ENCODE measurements around the gene KRTAP20-1. TPM values are rescaled to one million over a fixed set of nuclear protein-coding genes. Genes with fewer than 3 reads are reported as not detected.

KRTAP20-1 gene
- total RNA-seq = not detected

GRCh38 chr21:30616125-30616524 is at the start of gene KRTAP20-1:
TSS of gene KRTAP20-1 (plus strand) at chr21:30616425. CDS start at chr21:30616455, 30 bp downstream.

GRCh38 chr21:30590297-30590696 is 25.9 kb upstream of the KRTAP20-1 start, which contains the start of gene KRTAP22-2:
TSS of gene KRTAP22-2 (minus strand) at chr21:30590397.

GRCh38 chr21:30592140-30592539 is 24.1 kb upstream of the KRTAP20-1 start, which contains the start of gene KRTAP6-3:
TSS of gene KRTAP6-3 (plus strand) at chr21:30592440. CDS start at chr21:30592446, 6 bp downstream.

GRCh38 chr21:30598802-30599201 is 17.4 kb upstream of the KRTAP20-1 start, which contains the start of gene KRTAP6-2:
TSS of gene KRTAP6-2 (minus strand) at chr21:30598902. CDS start at chr21:30598874, 28 bp downstream.

GRCh38 chr21:30600787-30601186 is 15.4 kb upstream of the KRTAP20-1 start, which contains the start of gene KRTAP22-1:
TSS of gene KRTAP22-1 (plus strand) at chr21:30601087.

GRCh38 chr21:30613836-30614235 is 2.4 kb upstream of the KRTAP20-1 start, which contains the start of gene KRTAP6-1:
TSS of gene KRTAP6-1 (minus strand) at chr21:30613930. CDS start at chr21:30613904, 26 bp downstream.

GRCh38 chr21:30620522-30620921 is 4.3 kb downstream of the KRTAP20-1 start, which contains the start of gene KRTAP20-4:
TSS of gene KRTAP20-4 (plus strand) at chr21:30620627.

GRCh38 chr21:30634906-30635305 is 18.7 kb downstream of the KRTAP20-1 start, which contains the start of gene KRTAP20-2:
TSS of gene KRTAP20-2 (plus strand) at chr21:30635206. CDS start at chr21:30635264, 58 bp downstream.

GRCh38 chr21:30642564-30642963 is 26.3 kb downstream of the KRTAP20-1 start, which contains the start of gene KRTAP20-3:
TSS of gene KRTAP20-3 (plus strand) at chr21:30642864.

Other genes with a start within 250 kb of the KRTAP20-1 start
- not detected for gene KRTAP13-2, start 244.2 kb upstream of the KRTAP20-1 start, total RNA-seq
- not detected for gene KRTAP13-1, start 220.4 kb upstream of the KRTAP20-1 start, total RNA-seq
- not detected for gene KRTAP13-3, start 190.5 kb upstream of the KRTAP20-1 start, total RNA-seq
- gene KRTAP13-4, start 186.2 kb upstream of the KRTAP20-1 start, total RNA-seq = not detected
- gene KRTAP15-1, start 176.2 kb upstream of the KRTAP20-1 start, total RNA-seq = not detected
- not detected for gene KRTAP19-1, start 136.1 kb upstream of the KRTAP20-1 start, total RNA-seq
- not detected for gene KRTAP19-2, start 129.0 kb upstream of the KRTAP20-1 start, total RNA-seq
- not detected for gene KRTAP19-3, start 124.4 kb upstream of the KRTAP20-1 start, total RNA-seq
- not detected for gene KRTAP19-4, start 119.3 kb upstream of the KRTAP20-1 start, total RNA-seq
- not detected for gene KRTAP19-5, start 114.3 kb upstream of the KRTAP20-1 start, total RNA-seq
- not detected for gene KRTAP19-6, start 74.6 kb upstream of the KRTAP20-1 start, total RNA-seq
- gene KRTAP19-7, start 55.1 kb upstream of the KRTAP20-1 start, total RNA-seq = not detected
- gene KRTAP22-2, start 26.0 kb upstream of the KRTAP20-1 start, total RNA-seq = not detected
- not detected for gene KRTAP6-3, start 24.0 kb upstream of the KRTAP20-1 start, total RNA-seq
- gene KRTAP6-2, start 17.5 kb upstream of the KRTAP20-1 start, total RNA-seq = not detected
- gene KRTAP22-1, start 15.3 kb upstream of the KRTAP20-1 start, total RNA-seq = not detected
- gene KRTAP6-1, start 2.5 kb upstream of the KRTAP20-1 start, total RNA-seq = not detected
- not detected for gene KRTAP20-4, start 4.2 kb downstream of the KRTAP20-1 start, total RNA-seq
- gene KRTAP20-2, start 18.8 kb downstream of the KRTAP20-1 start, total RNA-seq = not detected
- gene KRTAP20-3, start 26.4 kb downstream of the KRTAP20-1 start, total RNA-seq = not detected
- gene KRTAP21-3, start 102.4 kb downstream of the KRTAP20-1 start, total RNA-seq = not detected
- not detected for gene KRTAP21-2, start 130.8 kb downstream of the KRTAP20-1 start, total RNA-seq
- gene KRTAP21-1, start 139.0 kb downstream of the KRTAP20-1 start, total RNA-seq = not detected
- gene KRTAP8-1, start 196.8 kb downstream of the KRTAP20-1 start, total RNA-seq = not detected
- not detected for gene KRTAP7-1, start 213.3 kb downstream of the KRTAP20-1 start, total RNA-seq

All from activated naive CD4-positive, alpha-beta T cell treated with anti-CD3 and anti-CD28 coated beads, Interleukin-2, amount 10 ng/mL, durations not matched to agents 5 hours and 36 hours (primary cell).